ENCODE measurements around the gene FGF2.

DNA sequence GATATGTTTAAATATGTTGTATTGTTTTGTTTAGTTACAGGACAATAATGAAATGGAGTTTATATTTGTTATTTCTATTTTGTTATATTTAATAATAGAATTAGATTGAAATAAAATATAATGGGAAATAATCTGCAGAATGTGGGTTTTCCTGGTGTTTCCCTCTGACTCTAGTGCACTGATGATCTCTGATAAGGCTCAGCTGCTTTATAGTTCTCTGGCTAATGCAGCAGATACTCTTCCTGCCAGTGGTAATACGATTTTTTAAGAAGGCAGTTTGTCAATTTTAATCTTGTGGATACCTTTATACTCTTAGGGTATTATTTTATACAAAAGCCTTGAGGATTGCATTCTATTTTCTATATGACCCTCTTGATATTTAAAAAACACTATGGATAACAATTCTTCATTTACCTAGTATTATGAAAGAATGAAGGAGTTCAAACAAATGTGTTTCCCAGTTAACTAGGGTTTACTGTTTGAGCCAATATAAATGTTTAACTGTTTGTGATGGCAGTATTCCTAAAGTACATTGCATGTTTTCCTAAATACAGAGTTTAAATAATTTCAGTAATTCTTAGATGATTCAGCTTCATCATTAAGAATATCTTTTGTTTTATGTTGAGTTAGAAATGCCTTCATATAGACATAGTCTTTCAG, 68.8 kb downstream of the FGF2 start:
- TF ChIP-seq, protein P1, sequence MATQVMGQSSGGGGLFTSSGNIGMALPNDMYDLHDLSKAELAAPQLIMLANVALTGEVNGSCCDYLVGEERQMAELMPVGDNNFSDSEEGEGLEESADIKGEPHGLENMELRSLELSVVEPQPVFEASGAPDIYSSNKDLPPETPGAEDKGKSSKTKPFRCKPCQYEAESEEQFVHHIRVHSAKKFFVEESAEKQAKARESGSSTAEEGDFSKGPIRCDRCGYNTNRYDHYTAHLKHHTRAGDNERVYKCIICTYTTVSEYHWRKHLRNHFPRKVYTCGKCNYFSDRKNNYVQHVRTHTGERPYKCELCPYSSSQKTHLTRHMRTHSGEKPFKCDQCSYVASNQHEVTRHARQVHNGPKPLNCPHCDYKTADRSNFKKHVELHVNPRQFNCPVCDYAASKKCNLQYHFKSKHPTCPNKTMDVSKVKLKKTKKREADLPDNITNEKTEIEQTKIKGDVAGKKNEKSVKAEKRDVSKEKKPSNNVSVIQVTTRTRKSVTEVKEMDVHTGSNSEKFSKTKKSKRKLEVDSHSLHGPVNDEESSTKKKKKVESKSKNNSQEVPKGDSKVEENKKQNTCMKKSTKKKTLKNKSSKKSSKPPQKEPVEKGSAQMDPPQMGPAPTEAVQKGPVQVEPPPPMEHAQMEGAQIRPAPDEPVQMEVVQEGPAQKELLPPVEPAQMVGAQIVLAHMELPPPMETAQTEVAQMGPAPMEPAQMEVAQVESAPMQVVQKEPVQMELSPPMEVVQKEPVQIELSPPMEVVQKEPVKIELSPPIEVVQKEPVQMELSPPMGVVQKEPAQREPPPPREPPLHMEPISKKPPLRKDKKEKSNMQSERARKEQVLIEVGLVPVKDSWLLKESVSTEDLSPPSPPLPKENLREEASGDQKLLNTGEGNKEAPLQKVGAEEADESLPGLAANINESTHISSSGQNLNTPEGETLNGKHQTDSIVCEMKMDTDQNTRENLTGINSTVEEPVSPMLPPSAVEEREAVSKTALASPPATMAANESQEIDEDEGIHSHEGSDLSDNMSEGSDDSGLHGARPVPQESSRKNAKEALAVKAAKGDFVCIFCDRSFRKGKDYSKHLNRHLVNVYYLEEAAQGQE (IDR thresholded peaks at IDR 0.05; ENCODE audit: insufficient read depth in 1 of 2, low read depth in 2 of 2, low read length in 2 of 2): no peak
- no peak for TF ChIP-seq TAF1 (IDR thresholded peaks at IDR 0.05; ENCODE audit: borderline replicate concordance, insufficient read depth, low read length)

Data from PFSK-1 (cell line).